PC-9 (cell line): Measurements from ENCODE around the gene MTHFD1L. TPM values are rescaled to one million over a fixed set of nuclear protein-coding genes. Genes with fewer than 3 reads are reported as not detected.

ENCODE experiments used
- BruUV-seq: library from RNA; stranded (reverse); fragments of 400-500 nt; replicated peaks from 2 replicates; lab custom pipeline; 2021; lab: Mats Ljungman, UMichigan
- CTCF ChIA-PET: fragments of 300-600 bp; sonication (Branson Sonifier 250); formaldehyde crosslinking; loops from one replicate; lab custom pipeline; 2022; ENCODE audit warnings: antibody characterized with exemption; lab: Charles Lee
- POLR2A ChIA-PET: fragments of 300-600 bp; sonication (Branson Sonifier 250); formaldehyde crosslinking; loops from one replicate; lab custom pipeline; 2022; ENCODE audit warnings: antibody characterized with exemption; ENCODE audit not compliant: unreplicated experiment; lab: Charles Lee
- DNase-seq, 2 experiments: peaks; one replicate each; pipeline versions ENCODE4 v3.0.0 to v3.0.0-alpha.2; 2015 to 2022; ENCODE audit warnings: mixed read lengths in 1 of 2
- H2AFZ ChIP-seq: fragments of 200-600 bp; sonication (generic); 2 replicates; pipeline ENCODE4 v1.8.1; 2017; ENCODE audit warnings: antibody characterized with exemption
- H3F3A ChIP-seq: fragments of 200-600 bp; sonication (generic); 2 replicates; pipeline ENCODE4 v1.8.1; 2017; ENCODE audit warnings: antibody characterized with exemption, mild to moderate bottlenecking, low read depth; ENCODE audit not compliant: insufficient read depth
- H3K27ac ChIP-seq: fragments of 200-600 bp; sonication (generic); 2 replicates; pipeline ENCODE4 v1.6.1; 2016; ENCODE audit warnings: mixed run types
- H3K27me3 ChIP-seq: fragments of 200-600 bp; sonication (generic); 2 replicates; pipeline ENCODE4 v1.6.1; 2016; ENCODE audit warnings: low read depth, mixed run types; ENCODE audit not compliant: insufficient read depth
- H3K36me3 ChIP-seq: fragments of 200-600 bp; sonication (generic); 2 replicates; pipeline ENCODE4 v1.6.1; 2016; ENCODE audit warnings: low read depth, mixed run types
- H3K4me1 ChIP-seq: fragments of 200-600 bp; sonication (generic); replicated peaks from 2 replicates; pipeline ENCODE4 v1.6.1; 2016; ENCODE audit warnings: mixed run types; ENCODE audit not compliant: insufficient read depth
- H3K4me2 ChIP-seq: fragments of 200-600 bp; sonication (generic); 2 replicates; pipeline ENCODE4 v1.6.1; 2017; ENCODE audit warnings: mixed run types
- H3K4me3 ChIP-seq: fragments of 200-600 bp; sonication (generic); 2 replicates; pipeline ENCODE4 v1.6.1; 2016; ENCODE audit warnings: mixed run types
- H3K79me2 ChIP-seq: fragments of 200-600 bp; sonication (generic); 2 replicates; pipeline ENCODE4 v1.6.1; 2017; ENCODE audit warnings: low read depth, mixed run types
- H3K9me2 ChIP-seq: fragments of 200-600 bp; sonication (generic); 2 replicates; pipeline ENCODE4 v1.8.1; 2017; ENCODE audit warnings: mild to moderate bottlenecking; ENCODE audit not compliant: insufficient read depth
- H3K9me3 ChIP-seq: fragments of 200-600 bp; sonication (generic); 2 replicates; pipeline ENCODE4 v1.8.1; 2016; ENCODE audit warnings: low read depth; ENCODE audit not compliant: insufficient read depth
- H4K20me1 ChIP-seq: fragments of 200-600 bp; sonication (generic); 2 replicates; pipeline ENCODE4 v1.8.1; 2017; ENCODE audit not compliant: insufficient read depth
- EZH2 ChIP-seq: fragments of 200-600 bp; sonication (generic); IDR thresholded peaks from 2 replicates; pipeline ENCODE4 v1.8.0; 2017; ENCODE audit warnings: antibody characterized with exemption, low read depth
- intact Hi-C: fragments of 100-400 bp; cut with micrococcal nuclease; formaldehyde crosslinking; loops from one replicate; pipeline ENCODE4 v1.10.0; 2022; ENCODE audit not compliant: unreplicated experiment
- total RNA-seq: library from RNA; stranded (reverse); gene quantifications from 2 replicates; pipeline ENCODE4 v1.2.3, GENCODE V29; 2021
- TF ChIP-seq, protein P1 (sequence below): fragments of 200-600 bp; sonication (generic); conservative IDR thresholded peaks from 2 replicates; pipeline ENCODE4 v1.6.1; 2017; ENCODE audit warnings: mixed run types, antibody characterized with exemption, mild to moderate bottlenecking, moderate library complexity

Gene MTHFD1L
- total RNA-seq, 1 experiment from 2014 or later, result 53.3 TPM

GRCh38 chr6:150868759-150869158 is 3.3 kb downstream of the MTHFD1L start:
- Histone ChIP-seq H4K20me1 (peaks cover 51% of the 10 kb centered on the region), H3K27me3 (no peaks in the 10 kb centered on the region), H3K9me3 (no peaks in the 10 kb centered on the region), H3K79me2 (peaks cover 69% of the 10 kb centered on the region), H3F3A (no peaks in the 10 kb centered on the region), H3K36me3 (peaks cover 13% of the 10 kb centered on the region), H3K4me3 (no peak overlapping the region), H3K4me1 (peaks cover 4% of the 10 kb centered on the region), H3K27ac (no peak overlapping the region), H2AFZ (no peak overlapping the region), H3K4me2 (no peak overlapping the region), H3K9me2 (no peaks in the 10 kb centered on the region)
- no peak for DNase-seq
- intact Hi-C loops, result no loop called here
- ChIA-PET CTCF (no interaction called here), POLR2A (no interaction called here)
- no peak for TF ChIP-seq EZH2
- TF ChIP-seq, protein P1, sequence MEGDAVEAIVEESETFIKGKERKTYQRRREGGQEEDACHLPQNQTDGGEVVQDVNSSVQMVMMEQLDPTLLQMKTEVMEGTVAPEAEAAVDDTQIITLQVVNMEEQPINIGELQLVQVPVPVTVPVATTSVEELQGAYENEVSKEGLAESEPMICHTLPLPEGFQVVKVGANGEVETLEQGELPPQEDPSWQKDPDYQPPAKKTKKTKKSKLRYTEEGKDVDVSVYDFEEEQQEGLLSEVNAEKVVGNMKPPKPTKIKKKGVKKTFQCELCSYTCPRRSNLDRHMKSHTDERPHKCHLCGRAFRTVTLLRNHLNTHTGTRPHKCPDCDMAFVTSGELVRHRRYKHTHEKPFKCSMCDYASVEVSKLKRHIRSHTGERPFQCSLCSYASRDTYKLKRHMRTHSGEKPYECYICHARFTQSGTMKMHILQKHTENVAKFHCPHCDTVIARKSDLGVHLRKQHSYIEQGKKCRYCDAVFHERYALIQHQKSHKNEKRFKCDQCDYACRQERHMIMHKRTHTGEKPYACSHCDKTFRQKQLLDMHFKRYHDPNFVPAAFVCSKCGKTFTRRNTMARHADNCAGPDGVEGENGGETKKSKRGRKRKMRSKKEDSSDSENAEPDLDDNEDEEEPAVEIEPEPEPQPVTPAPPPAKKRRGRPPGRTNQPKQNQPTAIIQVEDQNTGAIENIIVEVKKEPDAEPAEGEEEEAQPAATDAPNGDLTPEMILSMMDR, result no peak
- no TSS peak for BruUV-seq

DNA sequence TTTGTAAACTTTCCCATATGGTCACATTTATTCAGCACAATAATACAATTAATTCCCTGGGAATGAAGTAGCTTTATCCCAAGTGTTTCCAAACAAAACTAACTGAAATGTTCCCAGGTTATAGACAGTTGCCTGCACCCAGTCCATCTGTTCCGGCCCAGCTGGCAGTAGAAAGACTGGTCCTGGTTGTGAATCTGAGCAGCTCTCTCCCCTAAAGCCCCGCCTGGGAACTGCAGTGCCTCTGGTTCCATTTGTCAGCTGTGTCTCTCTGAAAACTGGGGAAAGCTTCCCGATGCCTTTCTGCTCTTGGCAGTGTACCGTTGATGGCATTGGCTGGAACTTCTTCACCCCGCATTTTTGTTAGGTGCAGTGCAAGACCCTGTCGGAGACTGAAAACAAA is 8.7 kb downstream of the MTHFD1L start:
- no peak overlapping the region for H3K4me3 ChIP-seq
- H3K27ac ChIP-seq, result no peak overlapping the region
- no peaks in the 10 kb centered on the region for H3K9me3 ChIP-seq
- ChIA-PET CTCF (no interaction called here), POLR2A (interaction anchor here (0.8 kb wide), 1 partner anchor 200 kb away, joined by 3 read pairs; no protein-coding TSS in a partner anchor)
- no TSS peak for BruUV-seq
- H3K79me2 ChIP-seq, result peaks cover 63% of the 10 kb centered on the region
- H3K9me2 ChIP-seq, result no peaks in the 10 kb centered on the region
- no peak overlapping the region for H3K4me2 ChIP-seq
- intact Hi-C loops, result no loop called here
- TF ChIP-seq EZH2, result no peak
- TF ChIP-seq, protein P1, result no peak
- peaks cover 28% of the 10 kb centered on the region for H3K36me3 ChIP-seq
- no peaks in the 10 kb centered on the region for H3F3A ChIP-seq
- DNase-seq, result no peak
- H2AFZ ChIP-seq, result no peak overlapping the region
- H4K20me1 ChIP-seq, result peaks cover 68% of the 10 kb centered on the region
- H3K27me3 ChIP-seq, result no peaks in the 10 kb centered on the region
- H3K4me1 ChIP-seq, result no peaks in the 10 kb centered on the region

DNA sequence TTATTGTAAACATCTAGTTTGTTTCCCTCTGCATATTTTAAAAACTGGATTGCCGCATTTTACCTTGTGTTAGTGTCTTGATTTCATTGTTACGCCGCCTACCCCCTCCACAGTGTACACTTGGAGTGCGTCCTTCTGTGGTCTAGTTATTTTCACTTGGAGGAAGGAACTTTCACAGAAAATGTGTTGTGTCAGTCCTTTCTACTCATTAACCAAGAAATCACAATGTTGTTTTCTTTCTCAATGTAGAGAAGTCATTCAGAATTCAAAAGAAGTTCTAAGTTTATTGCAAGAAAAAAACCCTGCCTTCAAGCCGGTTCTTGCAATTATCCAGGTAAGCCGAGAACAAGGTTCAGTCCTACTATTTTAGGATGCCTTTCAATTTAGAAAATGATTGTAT is 10.3 kb downstream of the MTHFD1L start:
- Histone ChIP-seq H3K9me2 (no peaks in the 10 kb centered on the region), H3K4me2 (no peak overlapping the region), H4K20me1 (peaks cover 64% of the 10 kb centered on the region), H3K27ac (no peak overlapping the region), H3K27me3 (no peaks in the 10 kb centered on the region), H3F3A (peaks cover 7% of the 10 kb centered on the region; the same call in 1 of the 2 replicates), H3K4me3 (no peak overlapping the region), H3K79me2 (peaks cover 59% of the 10 kb centered on the region), H3K4me1 (no peaks in the 10 kb centered on the region), H3K9me3 (no peaks in the 10 kb centered on the region), H3K36me3 (peaks cover 22% of the 10 kb centered on the region), H2AFZ (no peak overlapping the region)
- POLR2A ChIA-PET, result no interaction called here
- TF ChIP-seq, protein P1, result no peak
- TF ChIP-seq EZH2, result no peak
- CTCF ChIA-PET, result no interaction called here
- no peak for DNase-seq
- intact Hi-C loops, result no loop called here
- no TSS peak for BruUV-seq
